ENCODE measurements around the gene C4orf46.

Gene C4orf46

DNA sequence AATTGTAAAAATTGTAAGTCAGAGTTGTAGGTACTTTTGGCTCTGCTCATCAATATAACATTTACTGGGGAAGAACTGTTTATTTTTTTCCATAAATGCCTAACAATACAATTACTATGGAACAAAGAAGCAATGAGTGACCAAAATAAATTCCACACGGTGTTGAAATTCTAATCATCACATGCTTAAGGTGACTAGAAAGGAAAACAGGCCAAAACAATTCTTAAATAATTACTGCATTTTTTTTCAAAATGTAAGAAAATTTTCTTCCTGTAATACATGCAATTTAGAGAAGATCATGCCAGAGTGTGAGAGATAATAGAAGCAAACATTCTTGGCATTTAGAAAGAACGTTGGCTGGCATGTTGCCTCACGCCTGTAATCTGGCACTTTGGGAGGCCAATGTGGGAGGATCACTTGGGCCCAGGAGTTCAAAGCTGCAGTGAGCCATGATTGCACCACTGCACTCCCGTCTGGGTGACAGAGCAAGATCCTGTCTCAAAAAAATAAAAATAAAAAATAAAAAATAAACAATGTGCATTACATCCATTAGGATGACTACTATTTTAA, 22.5 kb downstream of the C4orf46 start:
- no peak for DNase-seq

DNA sequence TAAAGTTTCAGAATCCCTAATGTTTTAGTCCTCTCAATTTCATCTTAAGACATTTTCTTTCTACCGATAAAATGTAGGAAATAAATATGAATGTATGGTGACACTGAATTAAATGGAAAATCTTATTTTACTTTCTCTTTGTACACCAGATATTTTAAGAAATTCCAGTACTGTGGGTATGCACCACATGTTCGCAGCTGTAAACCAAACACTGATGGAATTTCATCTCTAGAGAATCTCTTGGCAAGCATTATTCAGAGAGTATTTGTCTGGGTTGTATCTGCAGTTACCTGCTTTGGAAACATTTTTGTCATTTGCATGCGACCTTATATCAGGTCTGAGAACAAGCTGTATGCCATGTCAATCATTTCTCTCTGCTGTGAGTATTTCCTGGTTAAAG, 26.9 kb downstream of the C4orf46 start:
- no peak for DNase-seq

DNA sequence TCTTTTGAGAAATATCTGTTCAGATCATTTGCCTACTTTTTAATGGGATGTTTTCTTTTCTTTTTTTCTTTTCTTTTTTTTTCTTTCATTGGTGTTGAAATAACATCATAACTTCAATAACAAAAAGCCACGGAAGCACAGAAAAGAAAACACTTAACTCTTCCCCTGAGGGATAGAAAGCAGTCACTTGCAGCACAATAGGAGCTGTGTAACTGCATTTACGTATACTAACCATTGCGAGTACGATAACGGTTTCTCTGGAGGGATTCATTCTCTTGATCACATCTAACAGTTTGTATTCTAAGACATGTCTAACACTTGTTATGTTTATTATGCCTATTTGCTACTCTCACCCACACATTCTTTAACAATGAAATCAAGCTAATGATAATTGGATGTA, 27.3 kb downstream of the C4orf46 start:
- DNase-seq: no peak

DNA sequence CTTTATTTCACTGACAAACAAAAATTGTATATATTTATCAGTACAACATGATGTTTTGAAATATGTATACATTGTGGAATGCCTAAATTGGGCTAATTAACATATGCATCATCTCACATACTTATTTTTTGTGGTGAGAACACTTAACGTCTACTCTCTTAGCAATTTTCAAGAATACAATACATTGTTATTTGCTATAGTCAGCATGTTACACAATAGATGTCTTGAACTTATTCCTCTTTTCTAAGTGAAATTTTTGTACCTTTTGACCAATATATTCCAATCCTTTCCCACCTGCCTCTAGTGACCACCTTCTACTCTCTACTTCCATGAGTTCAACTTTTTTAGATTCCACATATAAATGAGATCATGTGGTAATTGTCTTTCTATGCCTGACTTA, 35.1 kb downstream of the C4orf46 start:
- DNase-seq: no peak

DNA sequence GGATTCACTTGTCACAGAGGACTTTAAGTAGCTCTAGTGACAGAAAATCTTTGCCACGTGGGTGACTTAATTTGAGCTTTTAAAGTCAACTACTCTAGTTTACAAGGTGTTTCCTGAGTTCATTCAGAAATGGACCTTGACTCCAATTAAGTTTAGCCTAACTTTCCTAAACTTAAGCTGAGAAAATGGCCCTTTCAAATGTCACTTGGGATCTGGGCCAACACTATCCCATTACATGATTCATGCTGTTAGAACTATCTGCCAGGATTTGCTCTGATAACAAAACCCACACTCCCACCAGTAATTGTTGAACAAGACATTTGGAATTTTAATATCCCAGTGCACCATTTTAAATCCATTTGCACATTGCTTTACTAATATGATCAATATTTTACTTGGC, 40.8 kb downstream of the C4orf46 start:
- DNase-seq: no peak

DNA sequence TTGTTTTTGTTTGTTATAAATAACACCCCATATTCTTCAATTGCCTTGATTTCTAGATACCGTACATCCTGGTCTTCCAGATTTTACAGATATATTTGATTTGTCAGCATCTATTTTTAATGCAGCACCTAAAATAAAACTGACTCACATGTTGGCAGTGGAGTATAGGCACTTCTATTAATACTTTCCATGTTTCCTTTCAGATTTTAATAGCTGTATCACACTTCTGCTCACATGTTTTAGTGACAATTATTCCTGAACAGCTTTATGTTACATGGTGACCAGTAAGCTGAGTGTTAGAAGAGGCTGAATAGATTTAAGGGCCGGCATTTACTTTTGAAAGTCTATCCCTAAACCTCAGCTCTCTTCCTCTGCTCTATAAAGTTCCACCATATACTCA, 46.1 kb downstream of the C4orf46 start:
- no peak for DNase-seq

DNA sequence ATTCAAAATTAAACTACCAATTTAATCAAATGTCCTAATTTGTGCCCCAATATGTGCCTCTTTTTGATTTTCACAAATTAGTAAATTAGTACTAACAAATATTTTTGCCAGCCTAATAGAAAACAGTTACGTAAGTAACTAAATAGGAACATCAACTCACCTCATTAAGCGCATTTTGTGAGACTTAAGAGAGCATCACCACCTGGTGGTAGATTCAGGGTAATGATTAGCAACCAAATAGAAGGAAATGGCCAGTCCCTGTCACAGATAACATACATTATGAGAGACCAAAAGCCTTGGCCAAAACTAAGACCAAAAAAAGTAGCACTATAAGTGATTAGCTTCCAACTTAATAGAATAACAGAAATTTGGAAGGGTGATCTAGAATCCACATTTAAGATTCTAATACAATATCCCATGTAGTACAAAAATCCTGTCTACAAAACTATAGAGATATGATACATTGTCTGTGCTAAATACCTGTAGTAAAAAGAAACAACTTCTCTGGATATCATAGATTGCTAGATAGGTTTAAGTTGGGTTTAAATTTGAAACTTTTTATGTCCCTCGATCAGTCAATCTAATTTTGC, 46.7 kb downstream of the C4orf46 start:
- DNase-seq: no peak

DNA sequence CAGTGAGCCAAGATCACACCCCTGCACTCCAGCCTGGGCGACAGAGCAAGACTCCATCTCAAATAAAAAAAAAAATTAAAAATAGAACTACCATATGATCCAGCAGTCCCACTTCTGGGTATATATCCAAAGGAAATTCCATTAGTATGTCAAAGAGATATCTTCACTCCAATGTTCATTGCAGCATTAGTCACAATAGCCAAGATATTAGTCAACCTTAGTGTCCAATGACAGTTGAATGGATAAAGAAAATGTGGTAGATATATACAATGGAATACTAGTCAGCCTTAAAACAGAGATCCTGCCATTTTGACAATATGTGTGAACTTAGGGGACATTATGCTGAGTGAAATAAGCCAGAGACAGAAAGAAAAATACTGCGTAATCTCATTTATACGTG, 49.4 kb downstream of the C4orf46 start:
- no peak for DNase-seq

DNA sequence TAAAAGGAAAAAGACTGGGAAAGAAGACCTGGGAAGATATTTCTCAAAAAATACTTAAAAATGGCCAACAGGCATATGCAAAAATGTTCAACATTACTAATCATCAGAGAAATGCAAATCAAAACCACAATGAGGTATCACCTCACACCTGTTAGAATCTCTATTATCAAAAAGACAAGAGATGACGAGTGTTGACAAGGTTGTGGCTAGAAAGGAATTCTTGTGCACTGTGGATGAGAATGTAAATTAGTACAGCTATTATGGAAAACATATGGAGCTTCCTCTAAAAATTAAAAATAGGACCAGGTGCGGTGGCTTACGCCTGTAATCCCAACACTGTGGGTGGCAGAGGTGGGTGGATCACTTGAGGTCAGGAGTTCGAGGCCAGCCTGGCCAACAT, 50.0 kb downstream of the C4orf46 start:
- no peak for DNase-seq

DNA sequence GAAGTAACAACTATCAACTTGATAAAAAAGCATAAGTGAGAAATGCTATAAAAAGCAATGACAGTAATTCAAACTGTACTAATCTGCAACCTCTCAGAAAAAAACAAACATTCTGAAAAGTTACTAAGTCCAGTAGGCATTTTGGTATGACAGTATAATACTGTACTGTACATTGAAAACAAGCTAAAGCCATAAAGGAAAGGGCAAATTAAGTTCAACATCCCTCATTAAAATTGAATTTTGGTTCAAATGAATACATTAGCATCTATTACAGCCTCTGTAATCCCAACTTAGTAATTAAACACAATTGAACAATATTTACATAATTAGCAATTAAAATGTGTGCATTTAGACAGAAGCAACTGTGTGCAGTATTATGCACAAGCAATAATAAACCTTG, 53.7 kb downstream of the C4orf46 start:
- no peak for DNase-seq

All from islet precursor cell (in vitro differentiated cells).